Liver (tissue), 9 donors: ENCODE data around the gene KAT6B. TPM values are rescaled to one million over a fixed set of nuclear protein-coding genes. Genes with fewer than 3 reads are reported as not detected.

Experiments used
- DNase-seq: peaks from one replicate; pipeline ENCODE4 v3.0.0-alpha.2; 2017; ENCODE audit warnings: low spot score
- H3K27ac ChIP-seq, 2 donors: one replicate each; pipeline ENCODE4 v1.7.0; 2013; ENCODE audit warnings: inconsistent platforms in 2 of 2, low read length in 2 of 2, control low read depth in 1 of 2, low read depth in 1 of 2, mild to moderate bottlenecking in 1 of 2
- H3K27me3 ChIP-seq, 4 donors: one replicate each; pipeline versions ENCODE4 v1.6.1 to v1.7.0; 2013; ENCODE audit warnings: low read length in 3 of 4, inconsistent platforms in 1 of 4, mild to moderate bottlenecking in 1 of 4, moderate library complexity in 1 of 4; ENCODE audit not compliant: control insufficient read depth in 4 of 4, insufficient read depth in 4 of 4
- H3K36me3 ChIP-seq, 4 donors: one replicate each; pipeline versions ENCODE4 v1.6.1 to v1.7.0; 2013; ENCODE audit warnings: low read length in 3 of 4, mild to moderate bottlenecking in 3 of 4, low read depth in 1 of 4, moderate library complexity in 1 of 4; ENCODE audit not compliant: control insufficient read depth in 4 of 4, insufficient read depth in 3 of 4
- H3K4me1 ChIP-seq, 4 donors: one replicate each; pipeline versions ENCODE4 v1.6.1 to v1.7.0; 2013; ENCODE audit warnings: low read length in 3 of 4, mild to moderate bottlenecking in 3 of 4, moderate library complexity in 1 of 4; ENCODE audit not compliant: control insufficient read depth in 4 of 4, insufficient read depth in 4 of 4
- H3K4me3 ChIP-seq, 3 donors: one replicate each; pipeline versions ENCODE4 v1.6.1 to v1.7.0; 2013; ENCODE audit warnings: low read length in 3 of 3, control low read depth in 1 of 3, low read depth in 1 of 3, mild to moderate bottlenecking in 1 of 3
- H3K9ac ChIP-seq, 2 donors: one replicate each; pipeline ENCODE4 v1.7.0; 2013; ENCODE audit warnings: low read length in 2 of 2, mild to moderate bottlenecking in 2 of 2, moderate library complexity in 2 of 2, control low read depth in 1 of 2, low read depth in 1 of 2
- H3K9me3 ChIP-seq, 4 donors: one replicate each; pipeline versions ENCODE4 v1.6.1 to v1.7.0; 2013; ENCODE audit warnings: low read length in 3 of 4; ENCODE audit not compliant: control insufficient read depth in 4 of 4
- EGR1 ChIP-seq, 2 donors: IDR thresholded peaks; 2 replicates each; pipeline ENCODE4 v1.6.1; 2016 to 2018; ENCODE audit warnings: antibody characterized with exemption in 2 of 2, low read depth in 2 of 2
- FOXA1 ChIP-seq: IDR thresholded peaks from 2 replicates; pipeline ENCODE4 v1.6.1; 2016; ENCODE audit warnings: antibody characterized with exemption
- FOXA2 ChIP-seq: IDR thresholded peaks from 2 replicates; pipeline ENCODE4 v1.6.1; 2016; ENCODE audit warnings: antibody characterized with exemption
- HNF4A ChIP-seq, 2 donors: conservative IDR thresholded peaks; 2 replicates each; pipeline ENCODE4 v1.6.1; 2016; ENCODE audit warnings: antibody characterized with exemption in 2 of 2, mild to moderate bottlenecking in 2 of 2
- HNF4G ChIP-seq: IDR thresholded peaks from 2 replicates; pipeline ENCODE4 v1.6.1; 2016; ENCODE audit warnings: antibody characterized with exemption
- JUND ChIP-seq, 2 donors: IDR thresholded peaks; 2 replicates each; pipeline ENCODE4 v1.6.1; 2016; ENCODE audit warnings: antibody characterized with exemption in 2 of 2
- NR2F2 ChIP-seq: IDR thresholded peaks from 2 replicates; pipeline ENCODE4 v1.6.1; 2016; ENCODE audit warnings: antibody characterized with exemption
- RAD21 ChIP-seq, 2 donors: IDR thresholded peaks; 2 replicates each; pipeline ENCODE4 v1.6.1; 2016; ENCODE audit warnings: antibody characterized with exemption in 2 of 2, mild to moderate bottlenecking in 2 of 2
- RXRA ChIP-seq, 2 donors: IDR thresholded peaks; 2 replicates each; pipeline ENCODE4 v1.6.1; 2017 to 2018; ENCODE audit warnings: antibody characterized with exemption in 2 of 2, mild to moderate bottlenecking in 1 of 2
- TAF1 ChIP-seq: conservative IDR thresholded peaks from 2 replicates; pipeline ENCODE4 v1.6.1; 2016; ENCODE audit warnings: antibody characterized with exemption, mild to moderate bottlenecking
- YY1 ChIP-seq: IDR thresholded peaks from 2 replicates; pipeline ENCODE4 v1.6.1; 2016; ENCODE audit warnings: antibody characterized with exemption, mild to moderate bottlenecking
- WGBS: extraction: QIAGEN DNeasy Blood & Tissue Kit; methylation state at CpG from one replicate; pipeline ENCODE4 v1.1.7; 2013; 5-methylcytosine and 5-hydroxymethylcytosine counted together
- polyA plus RNA-seq, 2 donors: library from polyadenylated mRNA; stranded (reverse) in 1 of 2; unstranded in 1 of 2; fragments of 200-250 nt in 1 of 2; fragments of >200 nt in 1 of 2; fragmentation: Nextera tagmentation in 1 of 2; extraction: Ambion mirVana in 1 of 2; gene quantifications; one replicate each; pipeline versions ENCODE4 v1.2.1 to v1.2.3, GENCODE V29; 2013 to 2015
- total RNA-seq, 2 donors: library from RNA; depleted of rRNA; stranded (reverse); fragments of >200 nt; gene quantifications; one replicate each; pipeline ENCODE4 v1.2.3, GENCODE V29; 2014
- TF ChIP-seq, protein P1 (sequence below): IDR thresholded peaks from 2 replicates; pipeline ENCODE4 v1.6.1; 2016; ENCODE audit warnings: antibody characterized with exemption, mild to moderate bottlenecking
- TF ChIP-seq, protein P2 (sequence below): IDR thresholded peaks from 2 replicates; pipeline ENCODE4 v1.6.1; 2016; ENCODE audit warnings: antibody characterized with exemption
- TF ChIP-seq, protein P3 (sequence below): IDR thresholded peaks from 2 replicates; pipeline ENCODE4 v1.6.1; 2016; ENCODE audit warnings: antibody characterized with exemption
- TF ChIP-seq, protein P4 (sequence below): fragments of 150-350 bp; IDR thresholded peaks from 2 replicates; pipeline ENCODE4 v1.5.1; 2017; ENCODE audit warnings: improper control_type of control experiment, low read depth, low read length; ENCODE audit not compliant: missing input control
- donor health status: healthy.
- donor health status: healthy.
- donor health status: healthy.
- donor health status: healthy.
- donor health status: healthy.

The KAT6B gene
- total and polyA plus RNA-seq, 4 donors, result 2.0 to 21.2 (median 8.8) TPM

DNA sequence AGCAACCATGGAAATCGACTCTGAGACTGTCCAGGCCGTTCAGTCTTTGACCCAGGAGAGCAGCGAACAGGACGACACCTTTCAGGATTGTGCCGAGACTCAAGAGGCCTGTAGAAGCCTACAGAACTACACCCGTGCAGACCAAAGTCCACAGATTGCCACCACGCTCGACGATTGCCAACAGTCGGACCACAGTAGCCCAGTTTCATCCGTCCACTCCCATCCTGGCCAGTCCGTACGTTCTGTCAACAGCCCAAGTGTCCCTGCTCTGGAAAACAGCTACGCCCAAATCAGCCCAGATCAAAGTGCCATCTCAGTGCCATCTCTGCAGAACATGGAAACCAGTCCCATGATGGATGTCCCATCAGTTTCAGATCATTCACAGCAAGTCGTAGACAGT, 203.0 kb downstream of the KAT6B start:
- WGBS, result 96% methylated on average over 15 of the region's 15 CpGs
- no peak overlapping the region for H3K4me3 ChIP-seq
- H3K27ac ChIP-seq, result no peak overlapping the region
- DNase-seq, result no peak
- H3K36me3 ChIP-seq, result peaks cover 4 to 29% (median 19%) of the 10 kb centered on the region in 4 donors
- TF ChIP-seq, protein P1, sequence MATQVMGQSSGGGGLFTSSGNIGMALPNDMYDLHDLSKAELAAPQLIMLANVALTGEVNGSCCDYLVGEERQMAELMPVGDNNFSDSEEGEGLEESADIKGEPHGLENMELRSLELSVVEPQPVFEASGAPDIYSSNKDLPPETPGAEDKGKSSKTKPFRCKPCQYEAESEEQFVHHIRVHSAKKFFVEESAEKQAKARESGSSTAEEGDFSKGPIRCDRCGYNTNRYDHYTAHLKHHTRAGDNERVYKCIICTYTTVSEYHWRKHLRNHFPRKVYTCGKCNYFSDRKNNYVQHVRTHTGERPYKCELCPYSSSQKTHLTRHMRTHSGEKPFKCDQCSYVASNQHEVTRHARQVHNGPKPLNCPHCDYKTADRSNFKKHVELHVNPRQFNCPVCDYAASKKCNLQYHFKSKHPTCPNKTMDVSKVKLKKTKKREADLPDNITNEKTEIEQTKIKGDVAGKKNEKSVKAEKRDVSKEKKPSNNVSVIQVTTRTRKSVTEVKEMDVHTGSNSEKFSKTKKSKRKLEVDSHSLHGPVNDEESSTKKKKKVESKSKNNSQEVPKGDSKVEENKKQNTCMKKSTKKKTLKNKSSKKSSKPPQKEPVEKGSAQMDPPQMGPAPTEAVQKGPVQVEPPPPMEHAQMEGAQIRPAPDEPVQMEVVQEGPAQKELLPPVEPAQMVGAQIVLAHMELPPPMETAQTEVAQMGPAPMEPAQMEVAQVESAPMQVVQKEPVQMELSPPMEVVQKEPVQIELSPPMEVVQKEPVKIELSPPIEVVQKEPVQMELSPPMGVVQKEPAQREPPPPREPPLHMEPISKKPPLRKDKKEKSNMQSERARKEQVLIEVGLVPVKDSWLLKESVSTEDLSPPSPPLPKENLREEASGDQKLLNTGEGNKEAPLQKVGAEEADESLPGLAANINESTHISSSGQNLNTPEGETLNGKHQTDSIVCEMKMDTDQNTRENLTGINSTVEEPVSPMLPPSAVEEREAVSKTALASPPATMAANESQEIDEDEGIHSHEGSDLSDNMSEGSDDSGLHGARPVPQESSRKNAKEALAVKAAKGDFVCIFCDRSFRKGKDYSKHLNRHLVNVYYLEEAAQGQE, result no peak
- TF ChIP-seq JUND (IDR thresholded peaks at IDR 0.05) (no peak), FOXA2 (no peak), EGR1 (IDR thresholded peaks at IDR 0.05; ENCODE audit: low read depth in 2 of 2) (no peak), HNF4A (conservative IDR thresholded peaks at IDR 0.05) (no peak), NR2F2 (no peak), RXRA (IDR thresholded peaks at IDR 0.05) (no peak), HNF4G (no peak), FOXA1 (no peak)
- TF ChIP-seq, protein P2, sequence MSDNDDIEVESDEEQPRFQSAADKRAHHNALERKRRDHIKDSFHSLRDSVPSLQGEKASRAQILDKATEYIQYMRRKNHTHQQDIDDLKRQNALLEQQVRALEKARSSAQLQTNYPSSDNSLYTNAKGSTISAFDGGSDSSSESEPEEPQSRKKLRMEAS, result no peak
- TF ChIP-seq, protein P3, sequence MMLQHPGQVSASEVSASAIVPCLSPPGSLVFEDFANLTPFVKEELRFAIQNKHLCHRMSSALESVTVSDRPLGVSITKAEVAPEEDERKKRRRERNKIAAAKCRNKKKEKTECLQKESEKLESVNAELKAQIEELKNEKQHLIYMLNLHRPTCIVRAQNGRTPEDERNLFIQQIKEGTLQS, result no peak
- H3K4me1 ChIP-seq, result no peaks in the 10 kb centered on the region
- no peak overlapping the region for H3K9ac ChIP-seq
- no peaks in the 10 kb centered on the region for H3K27me3 ChIP-seq
- H3K9me3 ChIP-seq, result no peaks in the 10 kb centered on the region

DNA sequence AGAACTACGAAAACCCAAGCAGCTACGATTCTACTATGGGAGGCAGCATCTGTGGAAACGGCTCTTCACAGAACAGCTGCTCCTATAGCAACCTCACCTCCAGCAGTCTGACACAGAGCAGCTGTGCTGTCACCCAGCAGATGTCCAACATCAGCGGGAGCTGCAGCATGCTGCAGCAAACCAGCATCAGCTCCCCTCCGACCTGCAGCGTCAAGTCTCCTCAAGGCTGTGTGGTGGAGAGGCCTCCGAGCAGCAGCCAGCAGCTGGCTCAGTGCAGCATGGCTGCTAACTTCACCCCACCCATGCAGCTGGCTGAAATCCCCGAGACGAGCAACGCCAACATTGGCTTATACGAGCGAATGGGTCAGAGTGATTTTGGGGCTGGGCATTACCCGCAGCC, 203.5 kb downstream of the KAT6B start:
- 90% methylated on average over 13 of the region's 13 CpGs for WGBS
- TF ChIP-seq, protein P2, result no peak
- no peak for TF ChIP-seq JUND (IDR thresholded peaks at IDR 0.05)
- peaks cover 4 to 29% (median 19%) of the 10 kb centered on the region in 4 donors for H3K36me3 ChIP-seq
- H3K9ac ChIP-seq, result no peak overlapping the region
- H3K27me3 ChIP-seq, result no peaks in the 10 kb centered on the region
- no peak overlapping the region for H3K4me3 ChIP-seq
- H3K9me3 ChIP-seq, result no peaks in the 10 kb centered on the region
- H3K4me1 ChIP-seq, result no peaks in the 10 kb centered on the region
- H3K27ac ChIP-seq, result no peak overlapping the region
- DNase-seq, result no peak

DNA sequence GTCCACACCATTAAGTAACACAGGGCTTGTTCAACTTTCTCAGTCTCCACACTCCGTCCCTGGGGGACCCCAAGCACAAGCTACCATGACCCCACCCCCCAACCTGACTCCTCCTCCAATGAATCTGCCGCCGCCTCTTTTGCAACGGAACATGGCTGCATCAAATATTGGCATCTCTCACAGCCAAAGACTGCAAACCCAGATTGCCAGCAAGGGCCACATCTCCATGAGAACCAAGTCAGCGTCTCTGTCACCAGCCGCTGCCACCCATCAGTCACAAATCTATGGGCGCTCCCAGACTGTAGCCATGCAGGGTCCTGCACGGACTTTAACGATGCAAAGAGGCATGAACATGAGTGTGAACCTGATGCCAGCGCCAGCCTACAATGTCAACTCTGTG, 204.0 kb downstream of the KAT6B start:
- WGBS, result 97% methylated on average over 10 of the region's 10 CpGs

More for the DNA sequence above, 204.0 kb downstream of the KAT6B start:
- no peaks in the 10 kb centered on the region for H3K4me1 ChIP-seq
- TF ChIP-seq NR2F2 (no peak), RXRA (IDR thresholded peaks at IDR 0.05) (no peak), HNF4A (conservative IDR thresholded peaks at IDR 0.05) (no peak), FOXA1 (no peak), EGR1 (IDR thresholded peaks at IDR 0.05; ENCODE audit: low read depth in 2 of 2) (no peak), RAD21 (IDR thresholded peaks at IDR 0.05) (no peak), JUND (IDR thresholded peaks at IDR 0.05) (no peak), TAF1 (no peak), YY1 (no peak), FOXA2 (no peak), HNF4G (no peak)
- TF ChIP-seq, protein P3, result no peak
- TF ChIP-seq, protein P2, result no peak
- TF ChIP-seq, protein P4, sequence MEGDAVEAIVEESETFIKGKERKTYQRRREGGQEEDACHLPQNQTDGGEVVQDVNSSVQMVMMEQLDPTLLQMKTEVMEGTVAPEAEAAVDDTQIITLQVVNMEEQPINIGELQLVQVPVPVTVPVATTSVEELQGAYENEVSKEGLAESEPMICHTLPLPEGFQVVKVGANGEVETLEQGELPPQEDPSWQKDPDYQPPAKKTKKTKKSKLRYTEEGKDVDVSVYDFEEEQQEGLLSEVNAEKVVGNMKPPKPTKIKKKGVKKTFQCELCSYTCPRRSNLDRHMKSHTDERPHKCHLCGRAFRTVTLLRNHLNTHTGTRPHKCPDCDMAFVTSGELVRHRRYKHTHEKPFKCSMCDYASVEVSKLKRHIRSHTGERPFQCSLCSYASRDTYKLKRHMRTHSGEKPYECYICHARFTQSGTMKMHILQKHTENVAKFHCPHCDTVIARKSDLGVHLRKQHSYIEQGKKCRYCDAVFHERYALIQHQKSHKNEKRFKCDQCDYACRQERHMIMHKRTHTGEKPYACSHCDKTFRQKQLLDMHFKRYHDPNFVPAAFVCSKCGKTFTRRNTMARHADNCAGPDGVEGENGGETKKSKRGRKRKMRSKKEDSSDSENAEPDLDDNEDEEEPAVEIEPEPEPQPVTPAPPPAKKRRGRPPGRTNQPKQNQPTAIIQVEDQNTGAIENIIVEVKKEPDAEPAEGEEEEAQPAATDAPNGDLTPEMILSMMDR, result no peak
- H3K36me3 ChIP-seq, result peaks cover 4 to 26% (median 15%) of the 10 kb centered on the region in 4 donors
- H3K27ac ChIP-seq, result no peak overlapping the region
- H3K9ac ChIP-seq, result no peak overlapping the region
- DNase-seq, result no peak
- no peaks in the 10 kb centered on the region for H3K27me3 ChIP-seq
- H3K4me3 ChIP-seq, result no peak overlapping the region
- H3K9me3 ChIP-seq, result no peaks in the 10 kb centered on the region
